ENCODE results near the gene ARHGAP1. TPM values are rescaled to one million over a fixed set of nuclear protein-coding genes. Genes with fewer than 3 reads are reported as not detected.
A peak's percentile ranks its signal among the peaks of the same experiment; 100 is the strongest.

The ARHGAP1 gene
- total and polyA plus RNA-seq, 9 of the 15 experiments (the other 6 are each of a cell fraction or from before 2014, with no cell fraction given) = 3.6 to 30.4 (median 8.2) TPM

- TF ChIP-seq, protein P1, sequence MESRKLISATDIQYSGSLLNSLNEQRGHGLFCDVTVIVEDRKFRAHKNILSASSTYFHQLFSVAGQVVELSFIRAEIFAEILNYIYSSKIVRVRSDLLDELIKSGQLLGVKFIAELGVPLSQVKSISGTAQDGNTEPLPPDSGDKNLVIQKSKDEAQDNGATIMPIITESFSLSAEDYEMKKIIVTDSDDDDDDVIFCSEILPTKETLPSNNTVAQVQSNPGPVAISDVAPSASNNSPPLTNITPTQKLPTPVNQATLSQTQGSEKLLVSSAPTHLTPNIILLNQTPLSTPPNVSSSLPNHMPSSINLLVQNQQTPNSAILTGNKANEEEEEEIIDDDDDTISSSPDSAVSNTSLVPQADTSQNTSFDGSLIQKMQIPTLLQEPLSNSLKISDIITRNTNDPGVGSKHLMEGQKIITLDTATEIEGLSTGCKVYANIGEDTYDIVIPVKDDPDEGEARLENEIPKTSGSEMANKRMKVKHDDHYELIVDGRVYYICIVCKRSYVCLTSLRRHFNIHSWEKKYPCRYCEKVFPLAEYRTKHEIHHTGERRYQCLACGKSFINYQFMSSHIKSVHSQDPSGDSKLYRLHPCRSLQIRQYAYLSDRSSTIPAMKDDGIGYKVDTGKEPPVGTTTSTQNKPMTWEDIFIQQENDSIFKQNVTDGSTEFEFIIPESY (CRISPR knock-in tag; IDR thresholded peaks at IDR 0.05) = peak; percentile 46; the same call in 1 of the 2 replicates
- TF ChIP-seq ESRRB (CRISPR knock-in tag; IDR thresholded peaks at IDR 0.05; ENCODE audit: borderline replicate concordance) (no peak), PRPF4 (IDR thresholded peaks at IDR 0.05; ENCODE audit: insufficient read depth, low read depth, low read length, poor library complexity, severe bottlenecking) (no peak), FOXK2 (conservative IDR thresholded peaks at IDR 0.05 in 1 of 2, IDR thresholded peaks at IDR 0.05 in 1 of 2; ENCODE audit: low read depth in 2 of 2) (peak; percentile 93), USF2 (CRISPR knock-in tag; IDR thresholded peaks at IDR 0.05) (no peak), ETV5 (CRISPR knock-in tag; IDR thresholded peaks at IDR 0.05; ENCODE audit: low read depth) (peak; percentile 94; the same call in 1 of the 2 replicates), HSF4 (CRISPR knock-in tag; IDR thresholded peaks at IDR 0.05; ENCODE audit: borderline replicate concordance) (no peak), CHD2 (IDR thresholded peaks at IDR 0.05; ENCODE audit: low read depth, low read length) (no peak; the same call in 1 of the 2 replicates), POU5F1 (IDR thresholded peaks at IDR 0.05; ENCODE audit: borderline replicate concordance, low read depth, low read length, partially characterized antibody) (peak; percentile 67), CC2D1A (IDR thresholded peaks at IDR 0.05) (peak; percentile 35; the same call in 1 of the 2 replicates), ZC3H4 (CRISPR knock-in tag; IDR thresholded peaks at IDR 0.05; ENCODE audit: borderline replicate concordance) (no peak), CREM (IDR thresholded peaks at IDR 0.05; ENCODE audit: low read depth) (peak; percentile 82), PCBP2 (IDR thresholded peaks at IDR 0.05; ENCODE audit: low read depth, low read length, poor library complexity, severe bottlenecking) (no peak), NCOA1 (IDR thresholded peaks at IDR 0.05; ENCODE audit: low read depth) (peak; percentile 100)
- TF ChIP-seq, protein P2, sequence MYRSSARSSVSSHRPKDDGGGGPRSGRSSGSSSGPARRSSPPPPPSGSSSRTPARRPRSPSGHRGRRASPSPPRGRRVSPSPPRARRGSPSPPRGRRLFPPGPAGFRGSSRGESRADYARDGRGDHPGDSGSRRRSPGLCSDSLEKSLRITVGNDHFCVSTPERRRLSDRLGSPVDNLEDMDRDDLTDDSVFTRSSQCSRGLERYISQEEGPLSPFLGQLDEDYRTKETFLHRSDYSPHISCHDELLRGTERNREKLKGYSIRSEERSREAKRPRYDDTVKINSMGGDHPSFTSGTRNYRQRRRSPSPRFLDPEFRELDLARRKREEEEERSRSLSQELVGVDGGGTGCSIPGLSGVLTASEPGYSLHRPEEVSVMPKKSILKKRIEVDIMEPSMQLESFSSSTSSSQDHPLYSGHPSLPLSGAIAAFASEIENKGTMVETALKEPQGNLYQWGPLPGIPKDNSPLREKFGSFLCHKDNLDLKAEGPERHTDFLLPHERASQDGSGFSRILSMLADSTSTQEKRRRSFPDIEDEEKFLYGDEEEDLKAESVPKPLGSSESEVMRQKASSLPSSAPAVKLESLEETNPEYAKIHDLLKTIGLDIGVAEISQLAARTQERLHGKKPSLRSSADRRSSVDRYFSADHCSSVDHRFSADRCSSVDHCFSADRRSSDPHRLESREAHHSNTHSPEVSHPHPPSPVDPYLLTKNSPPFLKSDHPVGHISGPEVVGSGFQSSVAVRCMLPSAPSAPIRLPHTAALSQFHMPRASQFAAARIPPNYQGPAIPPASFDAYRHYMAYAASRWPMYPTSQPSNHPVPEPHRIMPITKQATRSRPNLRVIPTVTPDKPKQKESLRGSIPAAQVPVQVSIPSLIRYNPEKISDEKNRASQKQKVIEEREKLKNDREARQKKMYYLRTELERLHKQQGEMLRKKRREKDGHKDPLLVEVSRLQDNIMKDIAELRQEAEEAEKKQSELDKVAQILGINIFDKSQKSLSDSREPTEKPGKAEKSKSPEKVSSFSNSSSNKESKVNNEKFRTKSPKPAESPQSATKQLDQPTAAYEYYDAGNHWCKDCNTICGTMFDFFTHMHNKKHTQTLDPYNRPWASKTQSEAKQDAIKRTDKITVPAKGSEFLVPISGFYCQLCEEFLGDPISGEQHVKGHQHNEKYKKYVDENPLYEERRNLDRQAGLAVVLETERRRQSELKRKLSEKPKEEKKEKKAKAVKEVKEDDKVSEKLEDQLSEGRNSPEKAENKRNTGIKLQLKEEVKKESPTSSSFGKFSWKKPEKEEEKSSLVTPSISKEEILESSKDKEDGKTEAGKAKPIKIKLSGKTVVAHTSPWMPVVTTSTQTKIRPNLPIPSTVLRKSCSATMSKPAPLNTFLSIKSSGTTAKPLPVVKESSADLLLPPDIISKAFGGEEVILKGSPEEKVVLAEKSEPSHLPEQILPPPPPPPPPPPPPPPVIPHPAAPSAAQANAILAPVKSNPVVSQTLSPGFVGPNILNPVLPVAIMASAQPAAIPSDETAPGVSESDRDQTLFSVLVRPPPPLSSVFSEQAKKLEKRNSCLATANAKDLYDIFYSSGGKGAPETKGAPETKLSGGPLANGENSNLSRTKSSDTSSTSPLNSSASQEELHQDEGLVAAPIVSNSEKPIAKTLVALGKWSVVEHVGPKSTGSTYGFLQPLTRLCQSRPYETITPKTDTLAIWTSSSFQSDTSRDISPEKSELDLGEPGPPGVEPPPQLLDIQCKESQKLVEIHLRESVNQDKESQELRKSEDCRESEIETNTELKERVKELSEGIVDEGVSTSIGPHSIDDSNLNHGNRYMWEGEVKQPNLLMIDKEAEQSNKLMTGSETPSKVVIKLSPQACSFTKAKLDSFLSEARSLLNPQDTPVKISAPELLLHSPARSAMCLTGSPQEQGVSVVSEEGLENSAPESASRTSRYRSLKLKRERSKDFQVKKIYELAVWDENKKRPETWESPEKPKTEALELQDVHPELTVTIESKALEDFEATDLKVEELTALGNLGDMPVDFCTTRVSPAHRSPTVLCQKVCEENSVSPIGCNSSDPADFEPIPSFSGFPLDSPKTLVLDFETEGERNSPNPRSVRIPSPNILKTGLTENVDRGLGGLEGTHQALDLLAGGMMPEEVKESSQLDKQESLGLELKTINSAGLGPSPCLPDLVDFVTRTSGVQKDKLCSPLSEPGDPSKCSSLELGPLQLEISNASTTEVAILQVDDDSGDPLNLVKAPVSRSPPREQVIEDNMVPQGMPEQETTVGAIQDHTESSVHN (IDR thresholded peaks at IDR 0.05; ENCODE audit: borderline replicate concordance in 1 of 2, low read depth in 1 of 2) = no peak; a peak in 1 of 4 replicates
These were observed at the start of gene ARHGAP1, which contains the start of gene ZNF408 (continued) for GRCh38 chr11:46700241-46701077.
